Osteoblast (primary cell): ENCODE measurements around the gene PSKH1. TPM values are rescaled to one million over a fixed set of nuclear protein-coding genes. Genes with fewer than 3 reads are reported as not detected.

Experiments
- DNase-seq: peaks from one replicate; pipeline ENCODE4 v3.0.0; 2011; ENCODE audit warnings: low spot score, mixed read lengths; ENCODE audit not compliant: insufficient read length; ENCODE audit errors: missing footprints
- H2AFZ ChIP-seq: 2 replicates; pipeline ENCODE4 v1.6.0; 2011; ENCODE audit warnings: mild to moderate bottlenecking, low read length
- H3K27ac ChIP-seq: 2 replicates; pipeline ENCODE4 v1.5.1; 2011; ENCODE audit warnings: mild to moderate bottlenecking, low read depth, low read length, moderate library complexity
- H3K27me3 ChIP-seq: 2 replicates; pipeline ENCODE4 v1.6.0; 2012; ENCODE audit warnings: mild to moderate bottlenecking, control low read depth, inconsistent platforms, low read length, moderate library complexity; ENCODE audit not compliant: insufficient read depth
- H3K36me3 ChIP-seq: 2 replicates; pipeline ENCODE4 v1.5.1; 2011; ENCODE audit warnings: mild to moderate bottlenecking, low read length, control low read depth, moderate library complexity; ENCODE audit not compliant: insufficient read depth
- H3K4me1 ChIP-seq: 2 replicates; pipeline ENCODE4 v1.5.1; 2011; ENCODE audit warnings: mild to moderate bottlenecking, low read length, control low read depth, moderate library complexity; ENCODE audit not compliant: insufficient read depth
- H3K4me2 ChIP-seq: 2 replicates; pipeline ENCODE4 v1.6.0; 2011; ENCODE audit warnings: mild to moderate bottlenecking, low read length; ENCODE audit not compliant: insufficient read depth
- H3K4me3 ChIP-seq: fragments of 200-600 bp; sonication (generic); 3 replicates; pipeline ENCODE4 v1.5.1; 2012; ENCODE audit warnings: mild to moderate bottlenecking, low read length, inconsistent platforms; ENCODE audit not compliant: insufficient read depth
- H3K79me2 ChIP-seq: 2 replicates; pipeline ENCODE4 v1.6.0; 2012; ENCODE audit warnings: mild to moderate bottlenecking, low read length, control low read depth, inconsistent platforms; ENCODE audit not compliant: insufficient read depth
- H3K9me3 ChIP-seq: 2 replicates; pipeline ENCODE4 v1.5.1; 2011; ENCODE audit warnings: low read depth, low read length, control low read depth
- H4K20me1 ChIP-seq: 2 replicates; pipeline ENCODE4 v1.6.0; 2012; ENCODE audit warnings: mild to moderate bottlenecking, low read length, control low read depth; ENCODE audit not compliant: insufficient read depth
- total RNA-seq: library from RNA; depleted of rRNA; stranded (reverse); fragments of >200 nt; gene quantifications from 2 replicates; pipeline ENCODE4 v1.2.3, GENCODE V29; 2012
- TF ChIP-seq, protein P1 (sequence below): IDR thresholded peaks from 2 replicates; pipeline ENCODE4 v1.5.1; 2011; ENCODE audit warnings: mild to moderate bottlenecking, low read depth, low read length, moderate library complexity; ENCODE audit errors: extremely low read depth

The PSKH1 gene
- total RNA-seq, 1 donor: 18.5 TPM

DNA sequence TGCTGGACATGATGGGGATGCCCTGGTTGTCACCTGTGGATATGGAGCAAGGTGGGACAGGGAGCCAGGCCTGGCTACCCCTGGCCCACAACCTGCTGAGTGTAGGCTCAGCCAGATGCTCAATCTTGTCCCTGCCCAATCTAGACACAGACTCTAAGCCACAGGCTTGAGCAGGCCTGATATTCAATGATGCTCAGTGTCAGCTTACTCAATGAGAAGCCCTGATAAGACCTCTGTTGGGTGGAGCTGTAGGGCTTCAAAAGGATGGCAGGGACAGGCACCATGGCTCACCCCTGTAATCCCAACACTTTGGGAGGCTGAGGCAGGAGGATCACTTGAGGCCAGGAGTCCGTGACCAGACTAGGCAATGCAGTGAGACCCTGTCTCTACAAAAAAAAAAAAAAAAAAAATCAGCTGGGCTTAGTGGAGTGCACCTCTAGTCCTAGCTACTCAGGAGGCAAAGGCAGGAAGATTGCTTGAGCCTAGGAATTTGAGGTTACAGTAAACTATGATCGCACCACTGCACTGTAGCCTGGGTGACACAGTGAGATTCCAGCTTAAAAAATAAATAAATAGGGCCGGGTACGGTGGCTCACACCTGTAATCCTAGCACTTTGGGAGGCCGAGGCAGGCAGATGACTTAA lies 47.5 kb downstream of the PSKH1 start:
- H3K4me3 ChIP-seq: no peak overlapping the region
- no peaks in the 10 kb centered on the region for H3K27me3 ChIP-seq
- peaks cover 66% of the 10 kb centered on the region for H3K36me3 ChIP-seq
- peak; percentile 45 for DNase-seq
- peaks cover 27% of the 10 kb centered on the region for H4K20me1 ChIP-seq
- no peaks in the 10 kb centered on the region for H3K9me3 ChIP-seq
- H3K4me1 ChIP-seq: peaks cover 8% of the 10 kb centered on the region
- H3K79me2 ChIP-seq: peaks cover 34% of the 10 kb centered on the region
- no peak overlapping the region for H3K4me2 ChIP-seq
- TF ChIP-seq, protein P1, sequence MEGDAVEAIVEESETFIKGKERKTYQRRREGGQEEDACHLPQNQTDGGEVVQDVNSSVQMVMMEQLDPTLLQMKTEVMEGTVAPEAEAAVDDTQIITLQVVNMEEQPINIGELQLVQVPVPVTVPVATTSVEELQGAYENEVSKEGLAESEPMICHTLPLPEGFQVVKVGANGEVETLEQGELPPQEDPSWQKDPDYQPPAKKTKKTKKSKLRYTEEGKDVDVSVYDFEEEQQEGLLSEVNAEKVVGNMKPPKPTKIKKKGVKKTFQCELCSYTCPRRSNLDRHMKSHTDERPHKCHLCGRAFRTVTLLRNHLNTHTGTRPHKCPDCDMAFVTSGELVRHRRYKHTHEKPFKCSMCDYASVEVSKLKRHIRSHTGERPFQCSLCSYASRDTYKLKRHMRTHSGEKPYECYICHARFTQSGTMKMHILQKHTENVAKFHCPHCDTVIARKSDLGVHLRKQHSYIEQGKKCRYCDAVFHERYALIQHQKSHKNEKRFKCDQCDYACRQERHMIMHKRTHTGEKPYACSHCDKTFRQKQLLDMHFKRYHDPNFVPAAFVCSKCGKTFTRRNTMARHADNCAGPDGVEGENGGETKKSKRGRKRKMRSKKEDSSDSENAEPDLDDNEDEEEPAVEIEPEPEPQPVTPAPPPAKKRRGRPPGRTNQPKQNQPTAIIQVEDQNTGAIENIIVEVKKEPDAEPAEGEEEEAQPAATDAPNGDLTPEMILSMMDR: no peak
- no peak overlapping the region for H3K27ac ChIP-seq
- H2AFZ ChIP-seq: no peak overlapping the region

DNA sequence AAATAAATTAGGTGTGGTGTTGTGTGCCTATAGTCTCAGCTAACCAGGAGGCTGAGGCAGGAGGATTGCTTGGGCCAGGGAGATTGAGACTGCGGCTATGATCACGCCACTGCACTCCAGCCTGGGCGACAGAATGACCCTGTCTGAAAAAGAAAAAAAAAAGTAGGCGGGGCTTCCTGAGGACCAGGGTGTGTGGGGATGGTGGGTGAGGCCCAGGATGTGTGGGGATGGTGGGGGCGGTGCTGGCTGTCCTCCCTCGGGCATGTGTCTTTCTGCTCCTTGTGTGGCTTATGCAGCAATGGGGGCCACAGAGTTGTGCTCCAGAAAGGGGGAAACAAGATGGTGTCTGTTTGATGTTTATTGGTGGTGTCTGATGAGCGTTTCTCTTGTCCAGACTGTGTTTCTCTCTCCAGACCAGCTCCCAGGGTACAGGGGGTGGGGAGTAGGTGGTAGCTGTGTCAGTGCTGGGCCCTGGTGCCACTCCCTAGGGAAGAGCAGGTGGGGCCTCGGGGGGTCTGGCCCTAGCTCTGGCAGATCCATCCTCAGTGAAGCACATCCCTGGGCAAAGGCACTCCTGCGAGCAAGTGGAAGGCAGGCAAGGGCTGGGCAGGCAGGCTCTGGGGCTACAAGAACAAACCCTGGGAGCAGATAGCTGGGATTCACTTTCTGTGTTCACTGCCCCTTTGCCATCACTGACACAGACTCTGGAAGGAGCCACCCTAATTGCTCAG lies 48.6 kb downstream of the PSKH1 start:
- Histone ChIP-seq H3K27ac (no peak overlapping the region), H4K20me1 (peaks cover 38% of the 10 kb centered on the region), H3K79me2 (peaks cover 29% of the 10 kb centered on the region), H3K9me3 (no peaks in the 10 kb centered on the region), H3K27me3 (no peaks in the 10 kb centered on the region), H2AFZ (no peak overlapping the region), H3K4me1 (peaks cover 8% of the 10 kb centered on the region), H3K36me3 (peaks cover 76% of the 10 kb centered on the region), H3K4me3 (no peak overlapping the region), H3K4me2 (no peak overlapping the region)
- DNase-seq: peak; percentile 60
- TF ChIP-seq, protein P1: no peak

DNA sequence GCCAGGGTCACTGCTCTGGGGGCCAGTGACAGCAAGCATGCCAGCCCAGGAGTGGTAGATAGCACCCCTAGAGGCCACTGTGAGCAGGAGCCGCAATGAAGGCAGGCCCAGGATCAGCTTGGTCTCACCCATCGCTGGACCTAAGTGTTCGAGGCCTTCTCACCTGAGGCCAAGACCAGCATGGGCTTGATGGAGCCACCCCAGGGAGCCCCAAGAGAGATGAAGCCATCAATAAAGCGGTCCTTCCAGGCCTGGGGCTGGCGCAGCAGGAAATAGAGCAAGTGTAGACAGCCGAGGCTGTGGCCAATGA lies 49.1 kb downstream of the PSKH1 start:
- H3K4me1 ChIP-seq: peaks cover 4% of the 10 kb centered on the region
- TF ChIP-seq, protein P1: peak; percentile 76
- H3K4me3 ChIP-seq: no peak overlapping the region
- H3K9me3 ChIP-seq: no peaks in the 10 kb centered on the region
- DNase-seq: peak; percentile 96
- H2AFZ ChIP-seq: no peak overlapping the region
- H4K20me1 ChIP-seq: peaks cover 39% of the 10 kb centered on the region
- no peaks in the 10 kb centered on the region for H3K27me3 ChIP-seq
- H3K4me2 ChIP-seq: no peak overlapping the region
- peaks cover 25% of the 10 kb centered on the region for H3K79me2 ChIP-seq
- peaks cover 81% of the 10 kb centered on the region for H3K36me3 ChIP-seq
- no peak overlapping the region for H3K27ac ChIP-seq

DNA sequence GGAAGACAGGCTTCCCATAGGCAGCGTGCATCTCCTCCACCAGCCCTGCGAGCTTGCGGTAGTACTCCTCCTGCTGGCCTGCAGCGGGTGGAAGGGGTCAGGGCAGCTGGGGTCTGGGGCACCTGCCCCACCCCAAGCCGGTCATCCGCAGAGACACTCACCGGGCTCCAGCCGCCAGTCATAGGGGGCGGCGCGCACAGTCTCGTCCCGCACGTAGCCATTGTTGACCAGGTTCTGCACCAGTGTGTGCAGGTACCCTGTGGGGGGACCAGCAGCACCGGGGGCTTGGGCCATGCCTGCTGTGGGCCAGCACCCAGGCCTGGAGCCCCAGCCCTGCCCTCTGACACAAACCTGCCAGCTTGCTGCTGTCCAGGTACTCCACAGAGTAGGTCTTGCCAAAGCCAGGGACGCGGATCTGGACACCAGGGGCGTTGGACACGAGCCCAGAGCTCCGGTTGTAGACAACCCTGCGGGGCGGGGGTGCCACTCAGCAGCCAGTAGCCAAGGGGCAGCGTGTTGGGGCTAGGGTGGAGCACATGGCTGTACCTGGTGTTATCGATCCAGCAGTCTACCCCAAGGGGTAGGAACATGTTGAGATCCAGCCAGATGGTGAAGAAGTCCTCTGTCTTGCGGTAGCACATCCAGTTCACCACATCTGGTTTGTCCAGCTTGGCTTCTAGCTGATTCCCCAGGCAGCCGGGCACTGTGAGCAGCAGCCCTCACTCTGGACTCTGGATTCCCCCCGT lies 49.6 kb downstream of the PSKH1 start:
- DNase-seq: peak; percentile 79
- no peaks in the 10 kb centered on the region for H3K4me1 ChIP-seq
- no peak overlapping the region for H3K4me2 ChIP-seq
- no peak overlapping the region for H3K4me3 ChIP-seq
- peaks cover 20% of the 10 kb centered on the region for H3K79me2 ChIP-seq
- TF ChIP-seq, protein P1: no peak
- no peak overlapping the region for H2AFZ ChIP-seq
- no peaks in the 10 kb centered on the region for H3K27me3 ChIP-seq
- peaks cover 43% of the 10 kb centered on the region for H4K20me1 ChIP-seq
- H3K9me3 ChIP-seq: no peaks in the 10 kb centered on the region
- peaks cover 87% of the 10 kb centered on the region for H3K36me3 ChIP-seq
- H3K27ac ChIP-seq: no peak overlapping the region
